HEK293T (cell line): Measurements from ENCODE around the gene DLG2.

ENCODE experiments used
- CTCF ChIA-PET: fragments of 350-600 bp; formaldehyde crosslinking; extraction: SDS; loops from one replicate; lab custom pipeline; 2021; ENCODE audit warnings: antibody characterized with exemption, inconsistent platforms; lab: Yijun Ruan, JAX
- POLR2A ChIA-PET: fragments of 350-600 bp; formaldehyde crosslinking; extraction: SDS; loops from one replicate; lab custom pipeline; 2020; ENCODE audit warnings: antibody characterized with exemption, inconsistent platforms; lab: Yijun Ruan, JAX
- DNase-seq: peaks from one replicate; pipeline ENCODE4 v3.0.0; 2012; ENCODE audit warnings: mixed read lengths; ENCODE audit errors: extremely low spot score
- ARNT ChIP-seq: fragments of 450-650 bp; IDR thresholded peaks from 2 replicates; pipeline ENCODE4 v1.6.1; 2017; ENCODE audit warnings: mild to moderate bottlenecking
- BHLHE40 ChIP-seq: fragments of 450-650 bp; IDR thresholded peaks from 2 replicates; pipeline ENCODE4 v1.6.1; 2016; ENCODE audit warnings: mild to moderate bottlenecking, moderate library complexity, borderline replicate concordance
- CTBP1 ChIP-seq: fragments of 450-650 bp; IDR thresholded peaks from 2 replicates; pipeline ENCODE4 v1.6.1; 2016; ENCODE audit warnings: borderline replicate concordance
- ELF4 ChIP-seq: fragments of 450-650 bp; IDR thresholded peaks from 2 replicates; pipeline ENCODE4 v1.6.1; 2017; ENCODE audit warnings: antibody characterized with exemption
- FOXA1 ChIP-seq: fragments of 450-650 bp; IDR thresholded peaks from 2 replicates; pipeline ENCODE4 v1.6.1; 2016; ENCODE audit warnings: mild to moderate bottlenecking
- FOXK2 ChIP-seq: fragments of 450-650 bp; IDR thresholded peaks from 2 replicates; pipeline ENCODE4 v1.6.1; 2016; ENCODE audit warnings: mild to moderate bottlenecking
- FOXM1 ChIP-seq: fragments of 450-650 bp; IDR thresholded peaks from 2 replicates; pipeline ENCODE4 v1.6.1; 2017; ENCODE audit warnings: mild to moderate bottlenecking, borderline replicate concordance
- HDGF ChIP-seq: fragments of 450-650 bp; IDR thresholded peaks from 2 replicates; pipeline ENCODE4 v1.6.1; 2017; ENCODE audit warnings: antibody characterized with exemption, borderline replicate concordance
- L3MBTL2 ChIP-seq: fragments of 450-650 bp; conservative IDR thresholded peaks from 2 replicates; pipeline ENCODE4 v1.6.1; 2016; ENCODE audit warnings: mild to moderate bottlenecking
- LEF1 ChIP-seq: fragments of 450-650 bp; IDR thresholded peaks from 2 replicates; pipeline ENCODE4 v1.6.1; 2017; ENCODE audit warnings: mild to moderate bottlenecking, borderline replicate concordance
- NFRKB ChIP-seq: fragments of 450-650 bp; IDR thresholded peaks from 2 replicates; pipeline ENCODE4 v1.6.1; 2016; ENCODE audit warnings: mild to moderate bottlenecking, moderate library complexity
- SP1 ChIP-seq: fragments of 450-650 bp; IDR thresholded peaks from 2 replicates; pipeline ENCODE4 v1.6.1; 2017
- SUZ12 ChIP-seq: fragments of 450-650 bp; IDR thresholded peaks from 2 replicates; pipeline ENCODE4 v1.6.1; 2016; ENCODE audit warnings: mild to moderate bottlenecking
- TARDBP ChIP-seq: fragments of 450-650 bp; IDR thresholded peaks from 2 replicates; pipeline ENCODE4 v1.6.1; 2016
- ZNF384 ChIP-seq: fragments of 450-650 bp; IDR thresholded peaks from 2 replicates; pipeline ENCODE4 v1.6.1; 2016
- TF ChIP-seq, protein P1 (sequence below): fragments of 450-650 bp; IDR thresholded peaks from 2 replicates; pipeline ENCODE4 v1.6.1; 2016

DLG2 gene

DNA sequence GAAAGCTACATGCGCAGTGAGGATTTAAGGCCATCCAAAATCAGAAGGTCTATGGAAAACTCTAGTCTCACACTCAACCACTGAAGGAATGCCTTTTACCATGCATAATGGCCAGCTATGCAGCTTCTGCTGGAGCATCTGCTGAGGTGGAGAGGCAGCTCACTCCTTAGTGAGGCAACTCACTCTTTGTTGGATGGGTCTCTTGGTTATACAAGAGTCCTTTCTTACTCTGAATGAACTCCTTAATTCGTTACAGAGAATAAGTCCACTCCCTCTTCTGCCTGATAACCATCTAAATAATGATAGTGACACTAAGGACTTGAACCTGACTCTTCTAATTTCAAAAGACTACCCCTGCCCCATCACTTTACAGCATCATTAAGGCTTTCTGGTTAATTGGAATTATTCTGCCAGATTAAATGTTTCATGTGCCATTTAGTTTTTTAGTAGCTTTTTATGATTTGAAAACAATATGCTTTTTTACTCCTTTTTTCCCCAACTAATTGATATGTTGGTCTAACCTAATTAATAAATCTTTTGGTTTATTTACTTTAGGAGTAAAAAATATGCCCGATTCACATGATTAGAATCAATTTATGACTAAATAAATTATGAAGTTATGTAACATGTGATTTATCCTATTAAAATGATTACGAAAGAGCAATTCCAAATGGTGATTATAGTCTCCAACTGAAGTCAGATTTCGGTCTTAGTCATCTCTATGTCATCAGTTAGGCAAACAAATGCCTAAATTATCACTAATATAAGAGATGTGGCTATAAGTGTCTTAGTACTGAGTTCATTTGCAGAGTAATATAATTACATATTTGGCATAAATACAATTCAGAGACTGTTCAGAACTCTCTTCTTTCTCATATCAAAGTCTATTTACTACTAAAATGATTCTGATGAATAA is 2054.3 kb downstream of the DLG2 start:
- ChIA-PET POLR2A (no interaction called here), CTCF (no interaction called here)
- DNase-seq, result no peak
- no peak for TF ChIP-seq TARDBP
- TF ChIP-seq FOXA1, result no peak
- TF ChIP-seq HDGF, result no peak

DNA sequence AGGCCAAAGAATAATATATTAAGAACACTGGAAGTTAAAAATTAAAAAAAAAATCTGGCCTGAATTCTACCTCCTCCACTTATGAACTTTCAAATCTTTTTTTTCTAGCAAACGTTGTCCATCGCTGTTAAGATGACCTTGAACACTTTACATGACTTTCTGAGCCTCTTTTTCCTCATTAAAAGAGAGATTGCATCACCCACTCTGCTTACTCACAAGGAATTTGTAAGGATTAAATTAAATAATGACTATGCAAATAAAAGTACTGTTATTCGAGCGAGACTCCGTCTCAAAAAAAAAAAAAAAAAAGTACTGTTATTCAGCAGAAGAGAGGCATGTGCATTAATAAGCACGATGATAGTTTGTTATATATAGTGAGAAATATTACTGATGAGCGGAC is 2055.8 kb downstream of the DLG2 start:
- ChIA-PET CTCF (no interaction called here), POLR2A (no interaction called here)
- TF ChIP-seq ZNF384 (no peak), L3MBTL2 (no peak), HDGF (no peak), FOXM1 (no peak), FOXK2 (no peak), NFRKB (no peak), LEF1 (no peak), SP1 (no peak), ARNT (no peak), TARDBP (no peak), ELF4 (no peak), BHLHE40 (no peak), FOXA1 (no peak), SUZ12 (no peak), CTBP1 (no peak)
- TF ChIP-seq, protein P1, sequence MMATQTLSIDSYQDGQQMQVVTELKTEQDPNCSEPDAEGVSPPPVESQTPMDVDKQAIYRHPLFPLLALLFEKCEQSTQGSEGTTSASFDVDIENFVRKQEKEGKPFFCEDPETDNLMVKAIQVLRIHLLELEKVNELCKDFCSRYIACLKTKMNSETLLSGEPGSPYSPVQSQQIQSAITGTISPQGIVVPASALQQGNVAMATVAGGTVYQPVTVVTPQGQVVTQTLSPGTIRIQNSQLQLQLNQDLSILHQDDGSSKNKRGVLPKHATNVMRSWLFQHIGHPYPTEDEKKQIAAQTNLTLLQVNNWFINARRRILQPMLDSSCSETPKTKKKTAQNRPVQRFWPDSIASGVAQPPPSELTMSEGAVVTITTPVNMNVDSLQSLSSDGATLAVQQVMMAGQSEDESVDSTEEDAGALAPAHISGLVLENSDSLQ, result no peak
- DNase-seq, result no peak

DNA sequence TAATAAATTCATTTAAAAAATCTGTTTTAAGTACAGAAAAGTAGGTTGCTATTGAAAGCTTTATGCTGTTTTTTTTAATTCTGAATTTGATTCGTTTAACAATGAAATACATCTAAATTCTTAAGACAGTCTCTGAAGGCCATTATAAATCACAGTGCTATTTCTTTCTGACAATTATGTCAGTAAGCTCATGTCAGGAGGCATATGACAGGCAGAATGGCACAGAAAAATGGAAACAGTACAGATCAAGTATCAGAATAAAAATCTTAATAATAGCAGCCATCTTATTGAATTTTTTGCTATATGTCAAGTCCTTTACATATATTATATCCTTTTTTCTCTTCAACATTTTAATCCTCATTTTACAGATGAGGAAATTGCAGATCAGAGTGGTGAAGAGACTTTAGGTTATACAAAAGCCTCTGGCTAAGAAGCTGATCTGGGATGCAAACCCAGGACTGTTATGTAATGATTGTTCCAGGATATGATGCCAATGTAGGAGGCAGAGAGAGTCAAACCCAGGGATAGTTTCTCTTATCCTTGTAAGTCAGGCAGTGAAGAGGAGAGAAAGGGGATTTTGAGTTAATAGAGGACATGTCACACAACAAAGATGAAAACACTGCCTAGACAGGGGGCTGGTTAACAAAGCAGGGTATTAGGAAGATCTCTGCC is 2057.9 kb downstream of the DLG2 start:
- ChIA-PET CTCF (no interaction called here), POLR2A (no interaction called here)
- no peak for DNase-seq
- no peak for TF ChIP-seq SUZ12
- no peak for TF ChIP-seq FOXK2
- TF ChIP-seq ELF4, result no peak
- TF ChIP-seq CTBP1, result no peak
- no peak for TF ChIP-seq BHLHE40
- TF ChIP-seq HDGF, result no peak
- TF ChIP-seq NFRKB, result no peak
- TF ChIP-seq SP1, result no peak
- no peak for TF ChIP-seq L3MBTL2
- TF ChIP-seq, protein P1, result no peak
- no peak for TF ChIP-seq FOXA1
- TF ChIP-seq LEF1, result no peak
- TF ChIP-seq ARNT, result no peak
- TF ChIP-seq TARDBP, result no peak
- TF ChIP-seq FOXM1, result no peak

DNA sequence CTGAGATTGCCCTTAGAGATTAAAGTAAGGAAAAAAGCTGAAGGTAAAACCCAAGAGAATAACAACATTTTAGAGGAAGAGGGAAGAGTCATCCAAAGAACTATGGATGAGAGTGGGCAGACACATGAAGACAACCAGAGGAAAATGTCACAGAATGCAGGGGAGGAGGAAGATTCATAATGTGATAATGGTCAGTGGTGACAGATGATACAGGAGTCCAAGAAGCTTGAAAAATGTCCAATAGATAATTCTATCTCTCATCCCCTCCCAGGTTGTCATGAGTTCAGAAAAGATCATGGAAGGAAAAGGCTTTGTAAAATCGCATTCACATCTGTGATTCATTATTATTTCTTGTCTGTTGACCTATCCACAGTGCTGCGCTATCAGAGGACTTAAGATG is 2058.6 kb downstream of the DLG2 start:
- ChIA-PET CTCF (no interaction called here), POLR2A (no interaction called here)
- TF ChIP-seq ELF4 (no peak), HDGF (no peak), SUZ12 (no peak), ZNF384 (no peak), BHLHE40 (no peak), NFRKB (no peak), FOXM1 (no peak), LEF1 (no peak), SP1 (no peak), FOXK2 (no peak), TARDBP (no peak), FOXA1 (no peak), L3MBTL2 (no peak), ARNT (no peak), CTBP1 (no peak)
- TF ChIP-seq, protein P1, result no peak
- no peak for DNase-seq

DNA sequence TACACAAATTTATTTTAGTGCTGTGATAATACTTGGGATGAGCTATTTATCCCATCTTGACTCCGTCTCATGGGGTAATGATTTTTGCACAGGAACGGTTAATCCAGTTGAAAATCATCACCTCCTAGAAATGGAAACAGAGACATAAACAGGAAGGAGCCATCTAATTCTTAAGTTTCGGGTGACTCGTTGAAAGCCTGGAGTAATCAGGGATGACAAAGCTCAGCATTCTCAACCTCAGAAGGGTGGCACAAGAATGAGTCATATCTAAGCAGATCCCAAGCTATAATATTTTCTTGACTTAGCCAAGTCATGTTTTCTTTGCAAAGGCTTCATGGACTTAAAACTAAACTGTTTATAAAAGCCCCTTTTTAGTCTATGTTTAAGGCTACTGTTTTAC is 2060.2 kb downstream of the DLG2 start:
- TF ChIP-seq LEF1, result no peak
- TF ChIP-seq SP1, result no peak
- TF ChIP-seq L3MBTL2, result no peak
- TF ChIP-seq, protein P1, result no peak
- TF ChIP-seq TARDBP, result no peak
- ChIA-PET CTCF (interaction anchor here (0.5 kb wide), 1 partner anchor 27 kb away, joined by 6 read pairs; no protein-coding TSS in a partner anchor), POLR2A (no interaction called here)
- no peak for DNase-seq
